Epithelial cell of proximal tubule (primary cell): Measurements from ENCODE around the gene SH3RF3. TPM values are rescaled to one million over a fixed set of nuclear protein-coding genes. Genes with fewer than 3 reads are reported as not detected.

ENCODE experiments used
- DNase-seq: peaks from one replicate; pipeline ENCODE4 v3.0.0-alpha.2; 2011; ENCODE audit warnings: low read depth
- H3K4me3 ChIP-seq: 2 replicates; pipeline ENCODE4 v1.5.1; 2011; ENCODE audit warnings: low read depth, mild to moderate bottlenecking, low read length
- CTCF ChIP-seq: conservative IDR thresholded peaks from 2 replicates; pipeline ENCODE4 v1.5.1; 2012; ENCODE audit warnings: low read depth, mild to moderate bottlenecking, low read length
- total RNA-seq: library from RNA; depleted of rRNA; stranded (reverse); fragments of >200 nt; gene quantifications from 2 replicates; pipeline ENCODE4 v1.2.3, GENCODE V29; 2015

SH3RF3 gene
- total RNA-seq, 1 donor from 2014 or later, result 1.7 TPM

GRCh38 chr2:109375131-109375561, 246.1 kb downstream of the SH3RF3 start:
- DNase-seq, result no peak
- TF ChIP-seq CTCF, result no peak
- no peak overlapping the region for H3K4me3 ChIP-seq

GRCh38 chr2:109375656-109376055, 246.7 kb downstream of the SH3RF3 start:
- no peak for TF ChIP-seq CTCF
- DNase-seq, result no peak
- no peak overlapping the region for H3K4me3 ChIP-seq

- H3K4me3 ChIP-seq, result no peak overlapping the region
- no peak for TF ChIP-seq CTCF
- DNase-seq, result no peak
Measured at GRCh38 chr2:109376115-109376514, 247.1 kb downstream of the SH3RF3 start.

- no peak for TF ChIP-seq CTCF
- no peak overlapping the region for H3K4me3 ChIP-seq
- DNase-seq, result no peak
Measured at GRCh38 chr2:109376796-109377495, 247.9 kb downstream of the SH3RF3 start.

GRCh38 chr2:109377976-109378375, 249.0 kb downstream of the SH3RF3 start:
- H3K4me3 ChIP-seq, result no peak overlapping the region
- TF ChIP-seq CTCF, result no peak
- DNase-seq, result no peak

- no peak for DNase-seq
- H3K4me3 ChIP-seq, result no peak overlapping the region
- no peak for TF ChIP-seq CTCF
Measured at GRCh38 chr2:109378682-109379081, 249.7 kb downstream of the SH3RF3 start.

GRCh38 chr2:109379507-109379906, 250.5 kb downstream of the SH3RF3 start:
- TF ChIP-seq CTCF, result no peak
- no peak overlapping the region for H3K4me3 ChIP-seq
- DNase-seq, result no peak
